Germinal center (tissue), 1 donor: ENCODE measurements around the gene PKN2.

Experiments used
- DNase-seq: peaks from one replicate; pipeline ENCODE4 v3.0.0; 2012; ENCODE audit warnings: mixed read lengths, low spot score

PKN2 gene

DNA sequence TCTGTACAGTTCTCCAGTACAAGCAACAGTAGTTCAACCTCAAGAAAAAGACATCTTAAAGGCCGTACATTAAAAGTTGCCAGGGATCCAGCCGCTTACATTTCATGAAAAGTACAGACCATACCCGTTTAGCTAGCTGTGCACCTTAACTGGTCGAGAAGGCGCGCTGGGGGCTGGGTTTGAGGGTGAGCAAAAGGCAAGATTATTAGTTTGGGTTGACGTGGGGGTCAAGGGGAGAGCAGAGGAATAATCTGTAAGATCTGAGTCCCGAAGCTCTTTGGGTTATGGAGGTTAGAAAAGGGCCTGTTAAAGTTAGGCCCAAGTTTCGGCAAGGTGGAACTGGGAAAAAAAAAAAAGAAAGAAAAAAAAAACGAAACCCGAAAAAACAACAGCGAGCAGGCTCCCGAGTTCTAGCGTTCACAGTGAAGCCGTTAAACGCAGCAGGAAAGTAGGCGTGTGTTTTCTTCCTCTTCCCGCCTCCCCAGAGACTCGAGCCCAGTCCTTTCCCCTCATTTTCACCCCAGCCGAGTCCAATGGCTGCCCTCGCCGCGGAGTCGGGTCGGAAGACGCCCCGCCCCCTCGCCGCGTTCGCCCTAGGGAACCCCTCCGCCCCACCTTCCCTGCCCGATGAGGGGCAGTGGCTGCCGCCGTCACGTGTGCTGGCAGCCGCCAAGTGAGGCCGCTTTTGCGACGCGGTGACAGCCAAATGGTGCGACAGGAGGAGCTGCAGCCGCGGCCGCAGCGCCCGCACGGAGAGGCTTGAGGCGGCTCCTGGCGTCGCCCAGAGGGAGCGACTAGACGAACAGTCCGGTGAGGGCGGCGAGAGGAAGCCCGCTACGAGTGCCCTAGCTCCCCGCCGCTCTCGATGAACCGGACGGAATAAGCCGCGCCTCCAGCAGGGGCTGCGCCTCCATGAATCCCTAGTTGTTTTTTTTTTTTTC, at the start of gene PKN2:
TSS of gene PKN2 (plus strand) at position 733 of the 941 bp plus-strand sequence. CDS start 308 bp downstream, outside the sequence.
- DNase-seq = peak; percentile 95

DNA sequence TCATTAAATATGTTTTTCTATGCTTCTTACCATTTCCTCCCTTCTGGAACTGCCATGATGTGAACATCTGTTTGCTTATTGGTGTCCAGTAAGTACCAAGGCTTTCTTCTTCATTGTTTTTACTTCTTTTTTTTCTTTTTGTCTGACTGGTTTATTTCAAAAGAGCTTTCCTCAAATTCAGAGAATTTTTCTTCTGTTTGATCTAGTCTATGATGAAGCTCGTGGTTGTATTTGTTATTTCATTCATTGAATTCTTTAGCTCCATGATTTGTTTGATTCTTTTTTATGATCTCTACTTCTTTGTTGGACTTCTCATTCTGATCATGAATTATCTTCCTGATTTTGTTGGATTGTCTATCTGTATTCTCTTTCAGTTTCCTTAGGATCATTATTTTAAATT, 49.5 kb upstream of the PKN2 start:
- no peak for DNase-seq

DNA sequence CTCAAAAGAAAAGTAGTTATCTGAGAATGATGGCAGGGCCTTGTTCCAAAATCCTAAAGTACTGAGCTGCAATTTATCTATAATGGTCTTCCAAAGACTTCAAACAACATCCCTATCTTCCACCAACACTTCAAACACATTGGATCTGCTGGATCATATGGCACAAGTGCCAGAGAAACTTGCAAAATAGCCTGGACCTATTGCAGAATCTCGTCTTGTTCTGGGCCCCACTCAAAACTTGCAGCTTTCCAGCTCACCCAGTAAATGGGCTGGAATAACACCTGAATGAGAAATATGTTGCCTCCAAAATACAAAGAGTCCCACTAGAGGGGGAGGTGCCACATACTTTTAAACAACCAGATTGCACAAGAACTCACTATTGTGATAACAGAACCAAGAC, 44.0 kb upstream of the PKN2 start:
- no peak for DNase-seq

GRCh38 chr1:88645886-88646285, 38.2 kb upstream of the PKN2 start:
- no peak for DNase-seq

DNA sequence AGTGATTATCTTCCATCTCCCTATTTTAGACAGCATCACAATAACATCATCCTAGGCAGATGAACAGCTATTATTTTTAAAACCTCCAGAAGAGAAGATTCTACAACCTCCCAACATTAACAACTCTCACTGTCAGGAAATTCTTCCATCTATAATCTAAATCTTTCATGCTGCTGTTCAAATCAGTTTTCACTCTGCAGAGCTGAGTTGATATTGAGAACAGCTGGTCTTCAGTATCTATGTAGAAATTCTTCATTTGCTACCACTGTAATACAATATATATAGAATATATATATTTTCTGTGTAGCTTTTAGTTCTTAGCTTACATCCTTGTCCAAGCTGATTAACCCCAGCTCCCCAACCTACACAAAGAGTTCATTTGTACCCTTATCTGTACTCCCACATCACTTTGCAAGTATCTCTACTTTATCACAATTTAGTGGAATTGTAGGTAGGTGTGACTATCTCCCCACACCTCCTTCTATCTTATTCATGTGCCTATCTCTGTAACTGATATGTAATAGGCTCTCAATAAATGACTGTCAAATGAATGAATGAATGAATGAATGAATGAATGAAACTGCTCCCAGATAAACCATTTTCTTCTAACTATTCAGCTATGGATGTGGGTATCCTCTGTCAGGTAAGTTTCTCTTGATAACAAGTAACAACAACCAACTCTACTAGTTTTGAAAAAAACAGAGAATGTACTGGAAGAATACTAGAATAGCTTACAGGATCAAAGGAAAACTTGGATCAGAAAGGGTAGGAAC, 37.4 kb upstream of the PKN2 start:
- no peak for DNase-seq

GRCh38 chr1:88647249-88647645, 36.8 kb upstream of the PKN2 start:
- no peak for DNase-seq

GRCh38 chr1:88647749-88648415, 36.2 kb upstream of the PKN2 start:
- no peak for DNase-seq

DNA sequence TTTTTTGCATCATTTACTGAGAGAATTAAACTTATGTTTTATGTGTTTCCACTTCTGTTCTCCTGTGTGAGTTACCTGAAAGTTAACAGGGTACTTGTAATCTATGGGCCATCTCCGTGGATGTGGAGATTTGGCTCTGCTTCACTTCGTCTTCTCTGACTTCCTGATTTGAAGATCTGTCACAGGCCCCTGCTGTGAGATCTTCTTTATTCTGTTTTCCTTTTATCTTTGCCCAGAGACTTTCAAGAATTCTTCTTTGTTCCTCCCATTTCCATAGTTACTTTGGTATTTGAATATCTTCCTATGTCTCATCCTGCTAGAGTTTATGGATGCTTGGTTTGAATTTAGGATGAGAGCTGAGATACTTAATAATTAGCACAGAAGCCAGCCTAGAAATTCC, 35.4 kb upstream of the PKN2 start:
- no peak for DNase-seq

GRCh38 chr1:88649932-88650331, 34.1 kb upstream of the PKN2 start:
- no peak for DNase-seq

DNA sequence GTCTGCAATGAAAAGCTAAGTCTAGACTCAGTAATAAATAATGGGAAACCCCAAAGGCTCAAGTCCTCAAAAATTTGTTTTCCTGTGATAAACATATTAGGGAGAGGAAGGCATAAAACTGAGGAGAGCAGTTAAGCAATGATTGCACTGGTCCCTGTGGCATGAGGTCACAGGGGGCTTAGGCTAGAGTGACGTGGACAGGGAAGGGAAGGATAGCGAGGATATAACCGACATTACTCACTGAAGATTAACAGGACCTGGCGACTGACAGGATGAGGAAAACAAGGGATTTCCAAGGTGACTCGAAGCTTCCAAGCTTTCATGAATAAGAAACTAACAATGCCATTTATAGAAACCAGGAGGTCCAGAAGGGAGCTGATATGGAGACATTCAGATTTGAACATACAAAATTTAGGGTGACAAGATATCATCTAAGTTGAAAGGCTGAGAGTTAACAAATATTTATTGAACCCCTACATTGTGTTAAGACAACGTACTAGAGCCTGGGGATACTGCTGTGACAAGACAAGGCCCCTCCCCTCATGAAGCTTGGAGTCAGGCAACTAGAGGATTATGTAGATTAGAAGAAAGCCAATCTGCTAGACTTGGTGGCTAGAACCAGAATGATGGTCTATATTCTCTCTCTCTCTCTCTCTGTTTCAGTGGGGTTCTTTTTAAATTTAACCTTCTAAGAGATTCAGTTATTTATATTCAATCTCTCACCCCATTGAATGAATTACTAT, 33.2 kb upstream of the PKN2 start:
- no peak for DNase-seq

GRCh38 chr1:88655140-88655539, 28.9 kb upstream of the PKN2 start:
- DNase-seq = no peak

- peak; percentile 16 for DNase-seq
Observed at GRCh38 chr1:88655685-88656299, 28.3 kb upstream of the PKN2 start.

DNA sequence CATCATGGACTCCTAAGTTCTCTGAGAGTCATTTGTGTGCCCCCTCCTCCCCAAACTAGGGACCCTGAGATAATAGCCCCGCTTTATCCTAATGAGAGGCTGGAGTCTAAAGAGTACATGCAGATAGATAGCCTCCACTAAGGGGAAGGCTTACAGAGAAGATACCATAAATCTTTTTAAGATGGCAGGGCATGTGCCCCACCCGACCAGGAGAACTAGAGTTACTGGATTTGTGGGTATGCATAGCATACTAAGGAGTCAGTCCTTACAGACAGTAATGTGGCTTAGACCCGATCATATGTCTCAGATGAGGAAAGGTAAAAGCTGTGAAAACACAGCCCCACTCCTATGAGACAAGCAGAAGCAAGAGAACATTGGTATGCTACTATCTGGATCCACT, 25.7 kb upstream of the PKN2 start:
- no peak for DNase-seq

DNA sequence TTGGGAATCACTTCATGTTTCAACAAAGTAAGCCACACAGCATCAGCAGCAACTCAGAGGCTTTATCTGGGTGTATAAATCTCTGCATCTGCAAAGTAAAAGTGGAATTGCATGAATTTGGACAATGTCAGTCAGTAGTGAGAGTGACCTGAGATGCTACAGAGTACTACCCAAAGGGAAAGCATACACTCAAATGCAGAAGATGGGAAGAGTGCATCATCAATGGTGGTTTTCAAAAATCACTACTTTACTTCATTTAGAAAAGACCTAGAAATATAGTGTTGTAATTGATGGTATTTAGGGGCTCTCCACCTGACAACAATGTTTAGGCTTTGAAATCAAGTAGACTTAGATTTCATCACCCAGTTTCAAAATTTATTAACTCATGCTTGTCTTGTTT, 24.5 kb upstream of the PKN2 start:
- DNase-seq = no peak

GRCh38 chr1:88661188-88661587, 22.9 kb upstream of the PKN2 start:
- no peak for DNase-seq

DNA sequence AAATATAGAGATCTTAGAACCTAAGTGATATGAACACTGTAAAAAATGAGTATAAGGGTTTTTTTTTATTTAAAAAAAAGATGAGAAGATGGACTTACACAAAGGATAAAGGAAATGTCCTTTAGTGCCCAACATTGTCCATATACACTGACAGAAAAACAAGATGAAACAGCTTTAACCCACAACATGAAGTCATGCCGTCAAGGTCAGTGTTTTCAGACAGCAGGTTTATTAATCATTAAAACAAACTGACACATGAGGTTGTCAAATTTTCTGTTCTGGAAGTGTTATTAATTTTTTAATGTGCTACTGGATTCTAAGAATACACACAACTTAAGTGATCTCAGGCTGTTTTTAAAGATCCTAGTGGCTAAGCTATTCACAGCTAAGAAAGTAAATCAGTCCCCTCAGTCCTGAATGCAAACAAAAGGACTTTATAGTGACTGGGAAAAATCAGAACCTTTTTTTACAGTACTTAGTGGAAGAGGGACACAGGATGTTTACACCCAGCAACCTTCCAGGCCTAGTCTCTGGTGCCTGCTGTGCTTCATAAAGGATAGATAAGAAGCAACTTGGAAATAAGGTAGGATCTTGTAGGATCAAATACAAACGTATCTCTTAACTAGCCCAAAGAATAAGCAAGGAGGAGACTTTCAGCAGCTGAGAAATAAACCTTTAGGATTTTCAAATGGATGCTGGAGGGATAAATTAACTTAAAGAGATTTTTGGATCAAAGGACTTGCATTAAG, 21.9 kb upstream of the PKN2 start:
- no peak for DNase-seq

DNA sequence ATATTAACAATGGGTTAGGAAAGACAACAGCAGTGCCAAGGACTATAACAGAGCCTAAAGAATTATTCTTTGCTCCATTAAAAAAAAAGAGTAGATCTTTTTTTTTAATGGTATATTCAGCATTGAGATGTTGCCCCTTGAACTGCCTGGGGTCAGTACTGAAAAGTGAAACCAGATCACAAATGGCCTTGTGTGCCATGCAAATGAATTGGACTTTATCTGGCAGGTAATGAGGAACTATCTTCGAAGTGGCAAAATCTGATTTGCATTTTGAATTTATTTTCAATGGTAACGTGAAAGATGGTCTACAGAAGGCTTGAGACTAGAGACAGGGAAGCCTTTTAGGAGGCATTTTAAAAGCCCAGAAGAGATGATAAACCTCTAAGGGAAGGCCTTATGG, 21.4 kb upstream of the PKN2 start:
- no peak for DNase-seq

DNA sequence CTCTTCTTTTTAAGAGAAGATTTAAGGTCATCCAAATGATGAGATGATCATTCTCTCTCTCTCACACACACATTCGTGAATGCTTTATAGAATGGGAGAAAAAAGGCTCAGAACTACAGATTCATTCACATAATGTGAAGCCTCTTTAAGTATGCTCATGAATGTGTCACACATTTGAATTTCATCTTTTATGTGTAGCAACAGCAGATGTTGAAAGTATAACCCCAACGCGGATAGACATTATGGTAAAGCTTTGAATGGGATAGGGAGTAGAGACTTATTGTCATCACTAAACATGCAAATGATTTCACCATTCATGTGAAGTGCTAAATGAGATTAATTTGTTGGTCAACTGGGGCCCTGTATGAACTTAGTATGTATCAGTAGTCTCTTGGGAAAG, 15.7 kb upstream of the PKN2 start:
- no peak for DNase-seq

GRCh38 chr1:88670462-88670861, 13.6 kb upstream of the PKN2 start:
- DNase-seq = no peak

GRCh38 chr1:88673446-88673845, 10.6 kb upstream of the PKN2 start:
- DNase-seq = no peak

GRCh38 chr1:88678405-88678804, 5.7 kb upstream of the PKN2 start:
- DNase-seq = no peak
